SK-N-SH treated with all-trans-retinoic acid at 6 μM for 48 hours (cell line): ENCODE data around the gene MEP1A.

ENCODE experiments used
- ATAC-seq: fragments of 200-7000 bp; cut with Tn5 transposase; 3 replicates; pipeline ENCODE4 v1.9.1; 2020; ENCODE audit warnings: mild to moderate bottlenecking, moderate library complexity
- ARNTL ChIP-seq: fragments of 450-650 bp; formaldehyde crosslinking; IDR thresholded peaks from 2 replicates; pipeline ENCODE4 v1.5.0; 2020; ENCODE audit warnings: low read depth, mild to moderate bottlenecking, moderate library complexity, borderline replicate concordance
- BACH2 ChIP-seq: fragments of 250-450 bp; sonication (Bioruptor Pico); IDR thresholded peaks from 2 replicates; pipeline ENCODE4 v1.9.0; 2021; ENCODE audit warnings: mild to moderate bottlenecking, borderline replicate concordance
- CSDC2 ChIP-seq: fragments of 250-450 bp; sonication (Bioruptor Pico); IDR thresholded peaks from 2 replicates; pipeline ENCODE4 v1.5.0; 2020; ENCODE audit warnings: mild to moderate bottlenecking, moderate library complexity
- CSRNP3 ChIP-seq: fragments of 250-450 bp; sonication (Bioruptor Pico); IDR thresholded peaks from 2 replicates; pipeline ENCODE4 v1.5.1; 2021; ENCODE audit warnings: mild to moderate bottlenecking, moderate library complexity
- ESRRG ChIP-seq: fragments of 250-450 bp; sonication (Bioruptor Pico); IDR thresholded peaks from 2 replicates; pipeline ENCODE4 v1.6.1; 2021; ENCODE audit warnings: mild to moderate bottlenecking
- GLIS3 ChIP-seq: fragments of 250-450 bp; sonication (Bioruptor Pico); IDR thresholded peaks from 2 replicates; pipeline ENCODE4 v1.5.0; 2020; ENCODE audit warnings: mild to moderate bottlenecking, moderate library complexity
- ISL1 ChIP-seq: fragments of 250-450 bp; sonication (Bioruptor Pico); IDR thresholded peaks from 2 replicates; pipeline ENCODE4 v2.1.2; 2022; ENCODE audit warnings: mild to moderate bottlenecking, moderate library complexity
- OSR1 ChIP-seq: fragments of 250-450 bp; sonication (Bioruptor Pico); IDR thresholded peaks from 2 replicates; pipeline ENCODE4 v1.8.0; 2022; ENCODE audit warnings: moderate library complexity, mild to moderate bottlenecking, inconsistent platforms
- PPARA ChIP-seq: fragments of 250-450 bp; sonication (Bioruptor Pico); IDR thresholded peaks from 2 replicates; pipeline ENCODE4 v1.5.0; 2020; ENCODE audit warnings: mild to moderate bottlenecking, borderline replicate concordance
- RARB ChIP-seq: fragments of 250-450 bp; sonication (Bioruptor Pico); IDR thresholded peaks from 2 replicates; pipeline ENCODE4 v1.8.0; 2021; ENCODE audit warnings: mild to moderate bottlenecking, moderate library complexity
- SNAI2 ChIP-seq: fragments of 250-450 bp; sonication (Bioruptor Pico); IDR thresholded peaks from 2 replicates; pipeline ENCODE4 v1.5.0; 2020; ENCODE audit warnings: mild to moderate bottlenecking, moderate library complexity
- TCF4 ChIP-seq: fragments of 250-450 bp; sonication (Bioruptor Pico); IDR thresholded peaks from 2 replicates; pipeline ENCODE4 v1.8.0; 2021; ENCODE audit warnings: mild to moderate bottlenecking, moderate library complexity, borderline replicate concordance
- TOX ChIP-seq: fragments of 250-450 bp; sonication (Bioruptor Pico); IDR thresholded peaks from 2 replicates; pipeline ENCODE4 v1.8.0; 2021; ENCODE audit warnings: mild to moderate bottlenecking, moderate library complexity, borderline replicate concordance
- TSHZ2 ChIP-seq: fragments of 250-450 bp; sonication (Bioruptor Pico); IDR thresholded peaks from 2 replicates; pipeline ENCODE4 v1.5.0; 2020; ENCODE audit warnings: mild to moderate bottlenecking, moderate library complexity
- ZC3H10 ChIP-seq: fragments of 250-450 bp; sonication (Bioruptor Pico); IDR thresholded peaks from 2 replicates; pipeline ENCODE4 v1.5.1; 2021; ENCODE audit warnings: mild to moderate bottlenecking, moderate library complexity
- ZFP3 ChIP-seq: fragments of 250-450 bp; sonication (Bioruptor Pico); IDR thresholded peaks from 2 replicates; pipeline ENCODE4 v1.5.0; 2020; ENCODE audit warnings: mild to moderate bottlenecking, moderate library complexity
- ZFP30 ChIP-seq: fragments of 450-650 bp; formaldehyde crosslinking; IDR thresholded peaks from 2 replicates; pipeline ENCODE4 v1.5.0; 2022; ENCODE audit warnings: mild to moderate bottlenecking, moderate library complexity
- ZNF565 ChIP-seq: fragments of 450-650 bp; formaldehyde crosslinking; conservative IDR thresholded peaks from 2 replicates; pipeline ENCODE4 v1.5.0; 2020; ENCODE audit warnings: low read depth, mild to moderate bottlenecking, moderate library complexity
- ZNF70 ChIP-seq: fragments of 450-650 bp; formaldehyde crosslinking; IDR thresholded peaks from 2 replicates; pipeline ENCODE4 v1.5.0; 2020; ENCODE audit warnings: mild to moderate bottlenecking, moderate library complexity
- ZNF8 ChIP-seq: fragments of 450-650 bp; formaldehyde crosslinking; IDR thresholded peaks from 2 replicates; pipeline ENCODE4 v1.5.0; 2020; ENCODE audit warnings: mild to moderate bottlenecking, moderate library complexity
- TF ChIP-seq, protein P1 (sequence below): fragments of 250-450 bp; sonication (Bioruptor Pico); IDR thresholded peaks from 2 replicates; pipeline ENCODE4 v1.8.0; 2020; ENCODE audit warnings: mild to moderate bottlenecking, moderate library complexity, borderline replicate concordance
- TF ChIP-seq, protein P2 (sequence below): fragments of 250-450 bp; sonication (Bioruptor Pico); IDR thresholded peaks from 2 replicates; pipeline ENCODE4 v1.8.0; 2021; ENCODE audit warnings: low read depth, mild to moderate bottlenecking, moderate library complexity, borderline replicate concordance

Gene MEP1A

GRCh38 chr6:46808806-46809205 is 15.6 kb downstream of the MEP1A start:
- TF ChIP-seq, protein P1, sequence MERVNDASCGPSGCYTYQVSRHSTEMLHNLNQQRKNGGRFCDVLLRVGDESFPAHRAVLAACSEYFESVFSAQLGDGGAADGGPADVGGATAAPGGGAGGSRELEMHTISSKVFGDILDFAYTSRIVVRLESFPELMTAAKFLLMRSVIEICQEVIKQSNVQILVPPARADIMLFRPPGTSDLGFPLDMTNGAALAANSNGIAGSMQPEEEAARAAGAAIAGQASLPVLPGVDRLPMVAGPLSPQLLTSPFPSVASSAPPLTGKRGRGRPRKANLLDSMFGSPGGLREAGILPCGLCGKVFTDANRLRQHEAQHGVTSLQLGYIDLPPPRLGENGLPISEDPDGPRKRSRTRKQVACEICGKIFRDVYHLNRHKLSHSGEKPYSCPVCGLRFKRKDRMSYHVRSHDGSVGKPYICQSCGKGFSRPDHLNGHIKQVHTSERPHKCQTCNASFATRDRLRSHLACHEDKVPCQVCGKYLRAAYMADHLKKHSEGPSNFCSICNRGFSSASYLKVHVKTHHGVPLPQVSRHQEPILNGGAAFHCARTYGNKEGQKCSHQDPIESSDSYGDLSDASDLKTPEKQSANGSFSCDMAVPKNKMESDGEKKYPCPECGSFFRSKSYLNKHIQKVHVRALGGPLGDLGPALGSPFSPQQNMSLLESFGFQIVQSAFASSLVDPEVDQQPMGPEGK (CRISPR knock-in tag), result no peak
- TF ChIP-seq ZNF8 (CRISPR knock-in tag), result no peak
- TF ChIP-seq ESRRG (CRISPR knock-in tag), result no peak
- no peak for TF ChIP-seq CSRNP3 (CRISPR knock-in tag)
- TF ChIP-seq BACH2 (CRISPR knock-in tag), result no peak
- TF ChIP-seq, protein P2, sequence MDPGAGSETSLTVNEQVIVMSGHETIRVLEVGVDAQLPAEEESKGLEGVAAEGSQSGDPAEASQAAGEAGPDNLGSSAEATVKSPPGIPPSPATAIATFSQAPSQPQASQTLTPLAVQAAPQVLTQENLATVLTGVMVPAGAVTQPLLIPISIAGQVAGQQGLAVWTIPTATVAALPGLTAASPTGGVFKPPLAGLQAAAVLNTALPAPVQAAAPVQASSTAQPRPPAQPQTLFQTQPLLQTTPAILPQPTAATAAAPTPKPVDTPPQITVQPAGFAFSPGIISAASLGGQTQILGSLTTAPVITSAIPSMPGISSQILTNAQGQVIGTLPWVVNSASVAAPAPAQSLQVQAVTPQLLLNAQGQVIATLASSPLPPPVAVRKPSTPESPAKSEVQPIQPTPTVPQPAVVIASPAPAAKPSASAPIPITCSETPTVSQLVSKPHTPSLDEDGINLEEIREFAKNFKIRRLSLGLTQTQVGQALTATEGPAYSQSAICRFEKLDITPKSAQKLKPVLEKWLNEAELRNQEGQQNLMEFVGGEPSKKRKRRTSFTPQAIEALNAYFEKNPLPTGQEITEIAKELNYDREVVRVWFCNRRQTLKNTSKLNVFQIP (CRISPR knock-in tag), result no peak
- no peak for TF ChIP-seq ZNF70
- no peak for TF ChIP-seq PPARA (CRISPR knock-in tag)
- no peak for TF ChIP-seq TOX (CRISPR knock-in tag)
- TF ChIP-seq ZNF565 (CRISPR knock-in tag), result no peak
- TF ChIP-seq RARB (CRISPR knock-in tag), result no peak
- TF ChIP-seq GLIS3, result no peak
- no peak for TF ChIP-seq ISL1 (CRISPR knock-in tag)
- TF ChIP-seq, all 23 proteins: peak for 0
- no peak for ATAC-seq

DNA sequence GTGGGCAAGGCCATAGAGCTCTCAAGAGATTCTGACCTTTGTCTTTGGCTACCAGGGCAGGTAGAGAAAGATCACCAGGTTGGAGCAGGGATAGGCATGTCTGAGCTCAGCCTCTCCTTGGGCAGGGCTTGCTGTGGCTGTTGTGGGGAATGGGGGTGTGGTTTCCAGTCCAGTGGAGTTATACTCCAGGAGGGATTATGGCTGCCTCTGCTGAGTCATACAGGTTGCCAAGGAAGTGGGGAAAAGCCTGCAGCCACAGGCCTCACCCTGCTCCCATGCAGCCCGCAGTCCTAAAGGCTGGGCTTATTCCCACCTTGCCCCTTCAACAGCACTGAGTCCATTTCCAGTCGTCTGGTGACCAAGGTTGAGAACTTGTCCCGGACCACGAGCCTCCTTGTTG is 21.9 kb downstream of the MEP1A start:
- TF ChIP-seq OSR1 (CRISPR knock-in tag), result no peak
- no peak for TF ChIP-seq TOX (CRISPR knock-in tag)
- TF ChIP-seq ZFP3 (CRISPR knock-in tag), result no peak
- TF ChIP-seq ZC3H10, result no peak
- no peak for TF ChIP-seq GLIS3
- TF ChIP-seq BACH2 (CRISPR knock-in tag), result no peak
- TF ChIP-seq ESRRG (CRISPR knock-in tag), result no peak
- TF ChIP-seq RARB (CRISPR knock-in tag), result no peak
- TF ChIP-seq TSHZ2, result no peak
- TF ChIP-seq ZNF8 (CRISPR knock-in tag), result no peak
- no peak for TF ChIP-seq TCF4 (CRISPR knock-in tag)
- TF ChIP-seq CSDC2, result no peak
- TF ChIP-seq ZFP30, result no peak
- TF ChIP-seq ARNTL (CRISPR knock-in tag), result no peak
- no peak for TF ChIP-seq ZNF565 (CRISPR knock-in tag)
- no peak for TF ChIP-seq ZNF70
- no peak for TF ChIP-seq PPARA (CRISPR knock-in tag)
- TF ChIP-seq SNAI2 (CRISPR knock-in tag), result no peak
- ATAC-seq, result no peak

DNA sequence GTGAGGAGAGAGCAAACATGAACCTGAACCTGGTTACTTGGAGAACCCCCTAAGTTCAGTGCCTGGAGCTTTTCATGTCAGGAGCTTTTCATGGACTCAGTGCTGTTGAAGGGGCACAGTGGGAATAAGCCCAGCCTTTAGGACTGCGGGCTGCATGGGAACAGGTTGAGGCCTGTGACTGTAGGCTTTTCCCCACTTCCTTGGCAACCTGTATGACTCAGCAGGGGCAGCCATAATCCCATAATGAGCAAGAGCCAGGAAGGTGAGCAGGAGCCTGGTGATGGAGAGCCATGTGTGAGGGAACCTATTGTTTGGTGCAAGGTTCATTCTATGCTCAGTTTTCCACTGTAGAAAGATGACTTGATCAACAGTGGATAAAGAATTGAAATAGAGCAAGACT is 23.4 kb downstream of the MEP1A start:
- ATAC-seq, result no peak
- TF ChIP-seq ZC3H10 (no peak), ZFP30 (no peak), OSR1 (CRISPR knock-in tag) (no peak), TSHZ2 (no peak), GLIS3 (no peak), RARB (CRISPR knock-in tag) (no peak), ZFP3 (CRISPR knock-in tag) (no peak), ZNF70 (no peak), ARNTL (CRISPR knock-in tag) (no peak), SNAI2 (CRISPR knock-in tag) (no peak), TCF4 (CRISPR knock-in tag) (no peak), ESRRG (CRISPR knock-in tag) (no peak), CSRNP3 (CRISPR knock-in tag) (no peak), CSDC2 (no peak), TOX (CRISPR knock-in tag) (no peak), BACH2 (CRISPR knock-in tag) (no peak)
- TF ChIP-seq, protein P1 (CRISPR knock-in tag), result no peak
